T1000 (cell line): ENCODE results near the gene PSTPIP1.

Experiments
- DNase-seq: peaks from one replicate; lab custom pipeline; 2025; ENCODE audit warnings: mixed read lengths; lab: John Stamatoyannopoulos, UW

PSTPIP1 gene

GRCh38 chr15:77042955-77043920, 48.3 kb downstream of the PSTPIP1 start:
- DNase-seq = no peak

GRCh38 chr15:77044228-77045042, 49.5 kb downstream of the PSTPIP1 start:
- no peak for DNase-seq

DNA sequence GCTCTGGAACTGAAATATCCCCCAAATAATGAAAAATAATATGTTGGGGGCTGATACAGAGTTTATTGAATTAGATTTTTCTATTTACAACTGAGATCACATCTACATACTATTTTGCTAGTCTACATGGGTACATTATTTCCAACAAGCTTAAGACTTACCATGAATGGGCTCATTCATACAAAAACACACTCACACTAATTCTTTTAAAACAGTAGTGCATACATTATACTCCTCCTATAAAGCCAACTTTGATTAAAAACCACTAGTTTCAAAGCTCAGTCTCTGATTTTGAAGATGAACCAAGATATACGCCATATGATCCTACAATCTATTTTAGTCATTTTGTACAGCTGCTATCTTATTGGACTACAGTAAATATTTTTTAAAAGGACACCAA, 51.1 kb downstream of the PSTPIP1 start:
- no peak for DNase-seq

DNA sequence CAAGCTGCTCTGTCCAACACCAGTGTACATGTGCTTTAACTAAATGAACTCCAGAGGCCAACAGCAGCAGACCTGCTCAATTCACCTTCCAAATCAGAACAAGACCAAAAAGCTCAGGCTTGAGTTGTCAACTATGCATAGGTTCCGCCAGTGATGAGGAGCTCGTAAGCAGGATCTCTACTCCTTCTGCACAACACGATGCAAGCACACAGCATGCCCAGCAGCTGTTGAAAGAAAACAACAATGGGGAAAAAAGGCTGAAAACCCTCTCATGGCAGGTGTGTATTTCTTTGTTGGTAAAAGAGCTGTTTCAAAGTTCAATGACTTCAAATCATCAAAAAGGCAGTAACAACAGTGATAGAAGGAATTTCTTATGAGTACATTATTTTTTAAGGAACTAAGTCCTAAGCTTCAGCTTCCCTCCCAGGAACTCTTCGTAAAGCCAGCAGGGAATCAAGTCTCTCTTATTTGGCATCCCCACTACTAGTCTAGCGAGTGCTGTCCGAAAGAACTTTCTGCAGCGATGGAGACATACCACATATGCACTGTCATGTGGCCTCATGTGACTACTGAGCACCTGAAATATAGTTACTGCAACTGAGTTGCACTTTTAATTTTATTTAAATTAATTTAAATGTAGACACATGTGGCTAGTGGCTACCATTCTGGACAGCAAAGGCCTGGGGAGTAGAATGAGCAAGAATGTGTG, 51.9 kb downstream of the PSTPIP1 start:
- no peak for DNase-seq

- DNase-seq = no peak
Observed at GRCh38 chr15:77048135-77048876, 53.4 kb downstream of the PSTPIP1 start.

- no peak for DNase-seq
Observed at GRCh38 chr15:77052556-77052955, 57.6 kb downstream of the PSTPIP1 start.

DNA sequence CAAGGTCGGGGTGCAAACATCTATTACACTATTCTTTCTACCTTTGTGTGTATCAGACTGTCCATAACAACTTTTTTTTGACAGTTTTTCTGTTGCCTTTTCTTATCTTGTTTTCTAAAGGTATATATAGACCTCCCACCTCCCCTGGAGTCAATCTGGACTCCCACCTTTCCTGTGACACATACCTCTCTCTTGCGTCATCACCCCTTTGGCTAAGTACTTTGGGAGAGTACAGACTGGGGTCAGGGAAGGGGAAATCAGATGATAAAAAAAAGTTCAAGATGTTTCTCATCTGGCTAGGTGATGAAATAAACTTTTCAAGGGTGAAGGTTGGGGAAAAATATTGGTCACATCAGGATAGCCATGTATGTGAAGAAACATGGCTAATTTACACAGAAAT, 58.8 kb downstream of the PSTPIP1 start:
- DNase-seq = no peak

DNA sequence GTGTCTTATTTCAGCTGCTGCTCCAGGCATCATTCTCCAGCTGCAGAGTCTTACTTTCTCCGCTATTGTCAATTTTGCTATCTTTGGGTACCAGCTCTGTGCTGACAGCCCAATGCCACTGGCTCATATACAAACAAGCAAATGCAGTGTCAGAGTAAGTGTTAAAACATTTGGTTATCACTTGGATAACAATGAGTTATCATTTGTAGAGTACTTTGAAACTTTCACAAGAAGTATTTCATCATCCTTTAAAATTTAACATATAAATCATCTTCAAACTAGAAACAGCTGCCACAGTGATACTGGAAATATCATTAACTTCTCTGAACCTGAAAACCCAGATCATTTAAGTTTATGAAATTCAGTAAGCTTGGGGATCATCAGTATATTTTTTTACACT, 62.1 kb downstream of the PSTPIP1 start:
- DNase-seq = no peak

DNA sequence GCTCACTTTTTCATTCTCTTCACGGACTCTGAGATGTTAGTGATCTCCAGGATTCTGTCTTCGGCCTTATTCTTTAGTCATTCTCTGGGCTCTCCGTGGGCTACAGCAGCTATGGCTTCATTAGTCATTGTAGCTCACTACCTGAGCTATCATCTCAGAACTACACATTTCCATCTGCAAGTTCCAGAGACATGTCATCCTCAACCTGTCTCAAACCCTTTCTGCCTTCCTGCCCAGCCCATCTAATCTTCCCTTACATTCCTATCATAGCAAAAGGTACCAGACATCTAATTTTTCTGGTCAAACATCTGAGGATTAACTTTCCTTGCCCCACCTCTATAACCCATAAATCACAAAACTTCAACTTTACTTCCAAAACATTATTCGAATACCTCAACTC, 62.8 kb downstream of the PSTPIP1 start:
- DNase-seq = no peak

DNA sequence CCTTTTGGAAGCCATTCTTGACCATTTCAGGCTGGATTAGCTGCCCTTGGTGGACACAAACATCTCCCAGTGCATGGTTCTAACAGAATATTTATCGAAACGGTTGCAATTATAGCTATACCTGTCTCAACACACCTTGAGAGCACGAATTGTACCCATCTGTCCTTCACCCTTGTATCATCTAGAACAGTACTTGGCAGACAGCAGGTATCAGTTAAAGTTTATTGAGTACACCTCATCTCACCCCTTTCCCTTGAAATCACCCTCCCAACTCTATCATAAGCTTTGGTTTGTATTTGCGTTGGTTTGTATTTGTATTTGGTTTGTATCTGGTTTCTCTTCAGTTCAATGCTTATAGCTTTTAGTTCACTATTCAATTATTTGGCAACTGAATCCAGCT, 63.5 kb downstream of the PSTPIP1 start:
- no peak for DNase-seq

DNA sequence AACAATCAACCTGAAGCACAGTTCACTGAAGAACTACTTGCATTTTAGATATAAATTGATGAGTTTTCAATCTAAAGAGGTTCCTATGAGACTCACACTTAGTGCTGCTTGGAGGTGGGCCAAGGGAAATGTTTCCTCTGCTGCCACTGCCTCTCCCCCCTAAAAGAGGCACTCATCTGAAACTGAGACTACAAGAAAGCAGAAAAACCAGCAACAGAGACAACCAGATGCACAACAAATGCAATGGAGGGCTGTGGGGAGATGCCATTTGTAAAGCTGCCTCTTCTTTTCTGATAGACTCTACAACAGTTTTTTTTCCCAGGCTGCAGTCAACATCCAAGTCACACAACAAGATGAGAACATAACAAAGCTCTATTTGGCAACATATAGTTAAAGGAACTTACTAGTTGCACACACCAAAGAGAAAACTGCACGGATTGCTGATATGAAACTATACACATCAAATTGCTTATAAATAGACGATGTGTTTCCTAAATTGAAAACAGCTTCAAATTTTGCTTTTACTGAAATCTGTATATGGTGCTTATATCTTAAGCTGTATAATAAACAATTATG, 64.9 kb downstream of the PSTPIP1 start:
- no peak for DNase-seq

GRCh38 chr15:77060546-77060945, 65.6 kb downstream of the PSTPIP1 start:
- no peak for DNase-seq

- DNase-seq = no peak
Observed at GRCh38 chr15:77063249-77063648, 68.3 kb downstream of the PSTPIP1 start.

DNA sequence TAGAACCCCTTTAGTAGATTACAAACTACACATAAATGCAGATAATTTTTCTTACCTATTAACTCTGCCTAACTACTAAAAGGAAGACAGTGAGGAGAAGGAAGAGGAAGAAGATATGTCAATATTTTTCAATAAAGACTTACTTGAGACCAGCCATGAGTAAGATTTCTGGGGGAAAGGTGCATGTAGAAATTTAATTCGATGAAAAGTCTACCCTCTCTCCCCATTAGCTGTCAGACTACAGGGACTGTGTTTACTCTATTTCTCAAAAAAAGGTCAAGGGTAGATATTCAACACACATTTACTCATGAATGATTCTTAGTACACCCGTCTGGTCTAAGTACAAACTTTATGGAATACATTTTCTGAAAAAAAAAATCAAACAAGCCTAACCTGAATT, 69.1 kb downstream of the PSTPIP1 start:
- no peak for DNase-seq

GRCh38 chr15:77064539-77065308, 69.8 kb downstream of the PSTPIP1 start:
- no peak for DNase-seq

GRCh38 chr15:77066971-77067690, 72.2 kb downstream of the PSTPIP1 start:
- DNase-seq = no peak

DNA sequence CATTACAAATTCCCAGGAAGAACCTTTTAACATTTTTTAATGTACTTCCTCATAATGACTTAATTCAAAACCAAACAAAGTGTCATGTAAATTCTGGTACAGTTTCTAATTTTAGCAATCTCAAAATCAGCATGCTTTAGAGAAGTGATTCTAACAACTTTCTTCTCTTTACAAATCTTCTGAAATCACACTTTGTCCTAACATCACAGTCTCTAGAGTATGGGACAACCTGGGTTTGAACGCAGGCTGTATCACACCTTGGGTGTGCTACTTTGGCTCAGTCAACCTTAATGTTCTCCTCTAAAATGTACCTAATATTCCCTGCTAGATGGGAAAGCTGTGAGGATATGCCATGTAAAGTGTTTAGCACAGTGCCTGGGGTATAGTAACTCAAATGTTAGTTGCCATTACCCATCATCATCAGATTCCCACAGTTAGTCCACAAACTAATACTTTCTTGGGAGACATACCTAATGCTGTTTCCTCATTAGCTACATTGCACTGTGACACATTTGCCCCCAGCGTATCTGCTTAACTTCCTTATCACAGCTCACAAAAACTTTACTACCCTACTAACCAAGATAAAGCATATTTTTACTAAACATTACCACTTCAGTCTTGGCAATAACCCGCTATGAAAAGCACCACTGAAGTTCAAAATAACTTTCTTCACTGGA, 72.9 kb downstream of the PSTPIP1 start:
- DNase-seq = no peak

GRCh38 chr15:77068633-77069032, 73.7 kb downstream of the PSTPIP1 start:
- no peak for DNase-seq

DNA sequence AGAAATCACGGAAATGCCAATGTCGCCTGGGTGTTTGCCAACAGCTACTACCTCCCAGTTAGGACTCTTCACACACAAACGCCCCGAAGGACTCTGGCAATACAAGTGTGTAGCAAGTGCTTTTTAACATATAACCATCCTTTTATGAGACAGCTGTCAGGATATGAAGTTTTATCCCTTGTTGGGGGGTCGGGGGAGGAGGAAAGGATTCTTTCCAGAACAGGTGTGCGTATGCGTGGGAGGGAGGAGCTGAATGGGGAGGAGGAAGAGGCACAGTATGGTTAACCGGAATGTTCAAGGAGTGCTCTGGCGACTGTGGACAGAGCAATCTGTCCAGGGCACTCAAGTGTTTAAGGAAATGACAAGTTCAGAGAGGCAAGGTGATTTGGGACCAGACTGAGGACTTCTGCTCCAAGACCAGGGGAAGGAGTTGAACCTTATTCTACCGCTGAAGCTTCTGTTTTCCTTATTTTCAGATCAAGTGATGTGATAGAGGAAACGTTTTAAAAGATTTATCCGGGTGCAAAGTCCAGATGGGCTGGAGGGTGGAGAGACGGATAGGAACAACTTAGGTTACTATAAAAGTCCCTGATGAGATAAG, 74.7 kb downstream of the PSTPIP1 start:
- DNase-seq = no peak
